Esophagus (tissue), 2 donors: ENCODE results near the gene OXT. TPM values are rescaled to one million over a fixed set of nuclear protein-coding genes. Genes with fewer than 3 reads are reported as not detected.
"Not testable (repeated sequence)": the region's sequence is repeated elsewhere in the genome, so short reads cannot be mapped to it uniquely, and the experiment has no call there.

Experiments
- H3K27ac ChIP-seq, 2 donors: one replicate each; pipeline ENCODE4 v1.5.1; 2013; ENCODE audit warnings: low read depth in 2 of 2, mild to moderate bottlenecking in 2 of 2, inconsistent platforms in 1 of 2, low read length in 1 of 2, moderate library complexity in 1 of 2
- H3K27me3 ChIP-seq, 2 donors: one replicate each; pipeline ENCODE4 v1.6.1; 2013; ENCODE audit warnings: low read length in 2 of 2, control low read depth in 1 of 2, mild to moderate bottlenecking in 1 of 2; ENCODE audit not compliant: insufficient read depth in 2 of 2, control insufficient read depth in 1 of 2
- H3K36me3 ChIP-seq, 2 donors: one replicate each; pipeline ENCODE4 v1.6.1; 2013; ENCODE audit warnings: low read length in 1 of 2; ENCODE audit not compliant: control insufficient read depth in 2 of 2, insufficient read depth in 2 of 2
- H3K4me1 ChIP-seq, 2 donors: one replicate each; pipeline ENCODE4 v1.6.1; 2013; ENCODE audit warnings: low read length in 1 of 2; ENCODE audit not compliant: control insufficient read depth in 2 of 2, insufficient read depth in 2 of 2
- H3K4me3 ChIP-seq, 2 donors: one replicate each; pipeline ENCODE4 v1.5.1; 2013; ENCODE audit warnings: low read length in 2 of 2, mild to moderate bottlenecking in 2 of 2, low read depth in 1 of 2, moderate library complexity in 1 of 2
- H3K9me3 ChIP-seq, 2 donors: one replicate each; pipeline ENCODE4 v1.6.1; 2013; ENCODE audit warnings: mild to moderate bottlenecking in 2 of 2, low read depth in 1 of 2, low read length in 1 of 2, moderate library complexity in 1 of 2; ENCODE audit not compliant: control insufficient read depth in 2 of 2, insufficient read depth in 1 of 2
- WGBS, 2 donors: extraction: QIAGEN DNeasy Blood & Tissue Kit; methylation state at CpG; one replicate each; pipeline ENCODE4 v1.1.7; 2013; 5-methylcytosine and 5-hydroxymethylcytosine counted together
- polyA plus RNA-seq, 2 donors: library from polyadenylated mRNA; stranded (reverse); fragments of 200-250 nt; gene quantifications; one replicate each; pipeline ENCODE4 v1.2.3, GENCODE V29; 2013
- donor health status: healthy with polysubstance abuse.
- donor health status: Bipolar disorder and iron deficiency.

Gene OXT
- polyA plus RNA-seq: under 1 TPM in 1 of 2 donors, not detected in 1; 0.13 TPM

GRCh38 chr20:3071610-3072529 lies at the start of gene OXT:
TSS of gene OXT (plus strand) at chr20:3071620. CDS start at chr20:3071656, 36 bp downstream.
- Histone ChIP-seq H3K27ac (no peak within 1 kb of the TSS), H3K4me3 (peak within 1 kb of the TSS; percentile 34 to 45), H3K9me3 (no peaks in the 10 kb centered on the region), H3K4me1 (peaks cover 0 to 4% of the 10 kb centered on the region in 2 donors), H3K36me3 (no peaks in the 10 kb centered on the region), H3K27me3 (no peaks in the 10 kb centered on the region)
- WGBS, 2 donors: 11 to 13% methylated on average over 58 to 95 of the region's 95 CpGs

GRCh38 chr20:3021777-3022176 lies 49.6 kb upstream of the OXT start:
- Histone ChIP-seq H3K9me3 (no peaks in the 10 kb centered on the region), H3K27ac (no peak overlapping the region), H3K36me3 (peaks cover 29 to 35% of the 10 kb centered on the region in 2 donors), H3K4me3 (no peak overlapping the region), H3K27me3 (no peaks in the 10 kb centered on the region), H3K4me1 (no peaks in the 10 kb centered on the region)
- WGBS, 2 donors: 96 to 97% methylated on average over 5 of the region's 5 CpGs

DNA sequence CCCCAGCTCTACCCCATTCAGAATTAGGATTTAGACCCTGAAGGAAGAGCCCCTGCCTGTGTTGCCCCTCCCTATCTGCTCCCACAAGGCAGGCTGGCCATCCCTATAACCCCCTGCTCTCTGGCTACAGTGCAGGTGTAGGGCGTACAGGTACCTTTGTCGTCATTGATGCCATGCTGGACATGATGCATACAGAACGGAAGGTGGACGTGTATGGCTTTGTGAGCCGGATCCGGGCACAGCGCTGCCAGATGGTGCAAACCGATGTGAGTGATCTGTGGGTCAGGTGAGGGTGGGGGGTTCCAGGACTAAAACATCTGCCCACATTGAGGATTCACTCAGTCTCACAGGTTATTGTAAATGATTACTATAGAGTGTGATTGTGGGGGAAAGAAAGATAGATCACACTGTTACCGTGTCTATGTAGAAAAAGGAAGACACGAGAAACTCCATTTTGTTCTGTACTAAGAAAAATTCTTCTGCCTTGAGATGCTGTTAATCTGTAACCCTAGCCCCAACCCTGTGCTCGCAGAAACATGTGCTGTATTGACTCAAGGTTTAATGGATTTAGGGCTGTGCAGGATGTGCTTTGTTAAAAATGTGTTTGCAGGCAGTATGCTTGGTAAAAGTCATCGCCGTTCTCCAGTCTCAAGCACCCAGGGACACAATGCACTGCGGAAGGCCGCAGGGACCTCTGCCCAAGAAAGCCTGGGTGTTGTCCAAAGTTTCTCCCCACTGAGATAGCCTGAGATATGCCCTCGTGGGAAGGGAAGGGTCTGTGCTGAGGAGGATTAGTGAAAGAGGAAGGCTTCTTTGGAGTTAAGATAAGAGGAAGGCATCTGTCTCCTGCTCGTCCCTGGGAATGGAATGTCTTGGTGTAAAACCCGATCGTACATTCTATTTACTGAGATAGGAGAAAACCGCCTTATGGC lies 48.6 kb upstream of the OXT start:
- WGBS, 2 donors: 65 to 74% methylated on average over 20 of the region's 20 CpGs
- not testable (repeated sequence) for H3K27me3 ChIP-seq, H3K4me1 ChIP-seq, H3K4me3 ChIP-seq, H3K27ac ChIP-seq, H3K9me3 ChIP-seq
- H3K36me3 ChIP-seq: peaks cover 39 to 45% of the 10 kb centered on the region in 2 donors

- Histone ChIP-seq H3K27me3 (no peaks in the 10 kb centered on the region), H3K9me3 (no peaks in the 10 kb centered on the region), H3K27ac (no peak overlapping the region), H3K4me1 (no peaks in the 10 kb centered on the region), H3K36me3 (peaks cover 32 to 42% of the 10 kb centered on the region in 2 donors), H3K4me3 (no peak overlapping the region)
- WGBS, 2 donors: 82% methylated on average over 2 of the region's 2 CpGs
Measured at GRCh38 chr20:3027987-3028386, 43.4 kb upstream of the OXT start.

DNA sequence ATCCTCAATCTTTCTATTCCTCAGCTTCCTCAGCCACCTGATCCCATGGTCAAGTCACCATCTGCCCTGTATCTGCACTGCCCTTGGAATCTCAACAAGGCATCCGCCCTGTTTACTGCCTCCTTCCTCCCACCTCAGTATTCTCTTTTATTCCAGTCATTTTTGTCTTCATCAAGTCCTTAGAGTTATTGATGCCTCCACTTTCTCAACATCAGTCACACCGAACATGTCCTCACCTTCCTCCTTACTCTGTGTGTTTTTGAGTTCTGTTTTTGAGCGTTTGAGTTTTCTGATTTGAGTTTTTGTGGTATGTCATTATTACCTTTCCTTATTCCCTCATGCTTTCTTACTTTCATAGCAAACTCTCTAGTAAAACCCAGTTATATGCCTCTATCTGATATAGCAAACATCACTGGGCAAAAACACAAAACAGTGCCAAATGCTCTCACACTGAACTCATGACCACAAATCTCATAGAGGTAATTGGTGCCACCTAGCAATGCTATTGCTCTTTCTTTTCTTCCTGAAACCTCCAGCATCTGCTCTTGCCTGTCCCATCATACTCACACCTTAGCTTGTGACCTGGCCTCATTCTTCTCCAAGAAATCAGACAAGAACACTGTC lies 39.8 kb upstream of the OXT start:
- WGBS, 2 donors: 90 to 93% methylated on average over 3 of the region's 3 CpGs
- Histone ChIP-seq H3K27ac (no peak overlapping the region), H3K4me1 (no peaks in the 10 kb centered on the region), H3K4me3 (no peak overlapping the region), H3K9me3 (no peaks in the 10 kb centered on the region), H3K36me3 (peaks cover 34 to 45% of the 10 kb centered on the region in 2 donors), H3K27me3 (no peaks in the 10 kb centered on the region)

- H3K36me3 ChIP-seq: peaks cover 33 to 45% of the 10 kb centered on the region in 2 donors
- no peaks in the 10 kb centered on the region for H3K4me1 ChIP-seq
- WGBS, 2 donors: 85 to 89% methylated on average over 8 of the region's 8 CpGs
- no peak overlapping the region for H3K4me3 ChIP-seq
- H3K27me3 ChIP-seq: no peaks in the 10 kb centered on the region
- H3K27ac ChIP-seq: no peak overlapping the region
- no peaks in the 10 kb centered on the region for H3K9me3 ChIP-seq
Measured at GRCh38 chr20:3032624-3033023, 38.8 kb upstream of the OXT start.

DNA sequence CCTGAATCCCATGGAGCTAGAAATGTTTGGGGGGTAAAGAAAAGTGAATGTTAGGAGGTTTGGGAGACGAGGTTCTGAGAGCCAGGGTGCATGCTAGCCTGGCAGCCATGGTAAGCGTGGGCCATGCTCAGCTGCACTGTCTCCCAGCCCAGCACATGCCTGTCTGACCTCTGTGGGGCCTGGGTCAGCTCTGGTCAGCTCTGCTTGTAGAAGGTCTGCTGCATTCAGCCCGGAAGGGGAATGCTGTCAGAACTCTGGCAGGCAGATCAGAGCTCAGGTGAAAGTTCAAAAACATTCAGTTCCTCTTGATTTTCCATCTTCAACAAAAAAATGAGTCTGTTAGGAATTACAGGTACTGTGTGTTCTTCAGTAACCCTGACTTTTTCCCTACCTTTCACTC lies 33.8 kb upstream of the OXT start:
- H3K4me1 ChIP-seq: no peaks in the 10 kb centered on the region
- H3K4me3 ChIP-seq: no peak overlapping the region
- H3K27ac ChIP-seq: no peak overlapping the region
- H3K36me3 ChIP-seq: peaks cover 24 to 41% of the 10 kb centered on the region in 2 donors
- no peaks in the 10 kb centered on the region for H3K27me3 ChIP-seq
- H3K9me3 ChIP-seq: no peaks in the 10 kb centered on the region
- 78 to 88% methylated on average over 3 of the region's 3 CpGs for WGBS, 2 donors

- H3K36me3 ChIP-seq: peaks cover 24 to 34% of the 10 kb centered on the region in 2 donors
- 85 to 89% methylated on average over 5 of the region's 5 CpGs for WGBS, 2 donors
- H3K9me3 ChIP-seq: no peaks in the 10 kb centered on the region
Measured at GRCh38 chr20:3038454-3038853, 33.0 kb upstream of the OXT start.

GRCh38 chr20:3039426-3039825 lies 32.0 kb upstream of the OXT start:
- Histone ChIP-seq H3K9me3 (no peaks in the 10 kb centered on the region), H3K27ac (no peak overlapping the region), H3K4me3 (no peak overlapping the region), H3K4me1 (no peaks in the 10 kb centered on the region), H3K27me3 (no peaks in the 10 kb centered on the region), H3K36me3 (peaks cover 24 to 34% of the 10 kb centered on the region in 2 donors)
- 77 to 88% methylated on average over 4 of the region's 4 CpGs for WGBS, 2 donors

More at GRCh38 chr20:3038454-3038853, 33.0 kb upstream of the OXT start:
- Histone ChIP-seq H3K4me3 (no peak overlapping the region), H3K27ac (no peak overlapping the region), H3K27me3 (no peaks in the 10 kb centered on the region), H3K4me1 (no peaks in the 10 kb centered on the region)
